PC-3 (cell line): Measurements from ENCODE around the gene DSG3.

ENCODE experiments used
- EZH2 ChIP-seq: fragments of 300-600 bp; sonication (generic); IDR thresholded peaks from one replicate; pipeline ENCODE4 v1.6.1; 2017; ENCODE audit warnings: antibody characterized with exemption, mild to moderate bottlenecking, low read length; ENCODE audit not compliant: unreplicated experiment
- EZH2phosphoT487 ChIP-seq: fragments of 300-600 bp; sonication (generic); IDR thresholded peaks from 2 replicates; pipeline ENCODE4 v1.6.1; 2018; ENCODE audit warnings: mild to moderate bottlenecking, antibody characterized with exemption, low read length, borderline replicate concordance
- TF ChIP-seq, protein P1 (sequence below): fragments of 300-600 bp; sonication (generic); conservative IDR thresholded peaks from 2 replicates; pipeline ENCODE4 v1.5.1; 2017; ENCODE audit warnings: antibody characterized with exemption, low read depth, mild to moderate bottlenecking, low read length

DNA sequence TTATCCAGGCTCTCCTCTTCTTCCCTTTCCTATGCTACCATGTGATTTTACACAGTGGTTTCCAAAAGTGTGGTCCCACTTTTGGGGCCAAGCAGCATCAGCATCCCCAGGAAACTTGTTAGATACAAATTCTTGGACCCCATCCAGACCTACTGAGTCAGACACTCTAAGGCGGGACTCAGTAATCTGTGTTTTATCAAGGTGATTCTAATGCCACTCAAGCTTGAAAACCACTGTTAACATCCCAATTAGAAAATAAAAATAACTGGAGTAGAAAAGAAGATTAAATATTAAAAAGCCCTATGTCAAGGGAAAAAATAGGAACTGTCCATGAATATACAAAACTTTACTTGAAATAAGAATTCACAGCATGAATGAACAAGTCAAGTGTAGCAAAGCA, 61.2 kb downstream of the DSG3 start:
- TF ChIP-seq, protein P1, sequence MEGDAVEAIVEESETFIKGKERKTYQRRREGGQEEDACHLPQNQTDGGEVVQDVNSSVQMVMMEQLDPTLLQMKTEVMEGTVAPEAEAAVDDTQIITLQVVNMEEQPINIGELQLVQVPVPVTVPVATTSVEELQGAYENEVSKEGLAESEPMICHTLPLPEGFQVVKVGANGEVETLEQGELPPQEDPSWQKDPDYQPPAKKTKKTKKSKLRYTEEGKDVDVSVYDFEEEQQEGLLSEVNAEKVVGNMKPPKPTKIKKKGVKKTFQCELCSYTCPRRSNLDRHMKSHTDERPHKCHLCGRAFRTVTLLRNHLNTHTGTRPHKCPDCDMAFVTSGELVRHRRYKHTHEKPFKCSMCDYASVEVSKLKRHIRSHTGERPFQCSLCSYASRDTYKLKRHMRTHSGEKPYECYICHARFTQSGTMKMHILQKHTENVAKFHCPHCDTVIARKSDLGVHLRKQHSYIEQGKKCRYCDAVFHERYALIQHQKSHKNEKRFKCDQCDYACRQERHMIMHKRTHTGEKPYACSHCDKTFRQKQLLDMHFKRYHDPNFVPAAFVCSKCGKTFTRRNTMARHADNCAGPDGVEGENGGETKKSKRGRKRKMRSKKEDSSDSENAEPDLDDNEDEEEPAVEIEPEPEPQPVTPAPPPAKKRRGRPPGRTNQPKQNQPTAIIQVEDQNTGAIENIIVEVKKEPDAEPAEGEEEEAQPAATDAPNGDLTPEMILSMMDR, result no peak
- TF ChIP-seq EZH2, result no peak
- no peak for TF ChIP-seq EZH2phosphoT487
